Liver (tissue), 3 donors: ENCODE data around the gene MAT2B.
A peak's percentile ranks its signal among the peaks of the same experiment; 100 is the strongest.

Experiments used
- ATF3 ChIP-seq: IDR thresholded peaks from 2 replicates; pipeline ENCODE4 v1.6.1; 2016; ENCODE audit warnings: antibody characterized with exemption
- CTCF ChIP-seq: fragments of 150-350 bp; IDR thresholded peaks from 2 replicates; pipeline ENCODE4 v1.5.1; 2017; ENCODE audit warnings: improper control_type of control experiment, low read depth, low read length; ENCODE audit not compliant: missing input control
- EGR1 ChIP-seq, 2 donors: IDR thresholded peaks; 2 replicates each; pipeline ENCODE4 v1.6.1; 2016 to 2018; ENCODE audit warnings: antibody characterized with exemption in 2 of 2, low read depth in 2 of 2
- RAD21 ChIP-seq, 2 donors: IDR thresholded peaks; 2 replicates each; pipeline ENCODE4 v1.6.1; 2016; ENCODE audit warnings: antibody characterized with exemption in 2 of 2, mild to moderate bottlenecking in 2 of 2
- REST ChIP-seq: IDR thresholded peaks from 2 replicates; pipeline ENCODE4 v1.6.1; 2016; ENCODE audit warnings: antibody characterized with exemption, mild to moderate bottlenecking
- SP1 ChIP-seq: IDR thresholded peaks from 2 replicates; pipeline ENCODE4 v1.6.1; 2018; ENCODE audit warnings: antibody characterized with exemption, mild to moderate bottlenecking
- TAF1 ChIP-seq: conservative IDR thresholded peaks from 2 replicates; pipeline ENCODE4 v1.6.1; 2016; ENCODE audit warnings: antibody characterized with exemption, mild to moderate bottlenecking
- donor health status: healthy.
- donor health status: healthy.

- TF ChIP-seq CTCF (peak; percentile 90), TAF1 (no peak), SP1 (no peak), ATF3 (no peak), RAD21 (IDR thresholded peaks at IDR 0.05) (peak; percentile 95 to 97), EGR1 (IDR thresholded peaks at IDR 0.05; ENCODE audit: low read depth in 2 of 2) (no peak), REST (no peak)
Observed at GRCh38 chr5:163564321-163564938, 59.0 kb downstream of the MAT2B start.
